Measurements from ENCODE around the gene ARL15. TPM values are rescaled to one million over a fixed set of nuclear protein-coding genes. Genes with fewer than 3 reads are reported as not detected.
"Not testable (repeated sequence)": the region's sequence is repeated elsewhere in the genome, so short reads cannot be mapped to it uniquely, and the experiment has no call there.

The ARL15 gene
- total RNA-seq, 1 experiment from 2014 or later: 7.9 TPM

DNA sequence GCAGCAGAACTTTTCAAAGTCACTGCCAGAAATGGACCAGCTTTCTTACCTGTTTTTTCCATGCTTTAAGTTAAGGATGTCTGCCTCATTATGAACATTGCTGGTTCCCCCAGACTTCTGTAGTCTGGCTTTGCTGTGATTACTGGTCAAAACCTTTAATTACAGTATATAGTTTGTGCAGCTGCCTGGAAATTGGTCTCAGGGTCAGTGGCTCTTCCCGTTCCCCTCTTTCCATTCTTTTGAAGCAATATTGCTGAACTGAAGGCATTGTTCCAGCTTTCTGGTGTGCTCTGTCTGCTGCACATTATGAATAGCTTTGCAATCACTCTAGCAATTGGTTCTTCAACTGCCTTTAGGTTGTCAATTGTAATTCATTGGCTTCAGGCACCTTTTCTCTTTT lies 206.5 kb downstream of the ARL15 start:
- no peak for DNase-seq (ENCODE audit: low read depth)

DNA sequence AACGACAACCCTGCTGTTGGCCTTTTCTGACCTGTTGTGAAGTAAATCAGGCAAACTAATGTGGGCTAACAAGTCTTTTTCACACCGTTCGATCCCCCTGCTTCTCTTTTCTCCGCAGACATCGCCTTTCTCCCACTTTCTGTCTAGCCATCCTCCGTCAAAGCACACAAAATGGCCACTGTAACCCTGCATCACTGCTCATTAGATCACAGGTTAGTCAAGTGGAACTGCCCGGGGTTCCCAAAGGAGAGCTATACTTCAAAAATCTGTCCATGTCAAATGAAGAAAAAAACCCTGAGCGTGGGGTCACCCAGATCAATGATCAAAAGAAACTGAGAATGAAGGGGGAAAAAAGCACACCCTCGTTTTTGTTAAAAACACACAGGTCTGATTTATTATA lies 212.1 kb downstream of the ARL15 start:
- no peak for DNase-seq (ENCODE audit: low read depth)

DNA sequence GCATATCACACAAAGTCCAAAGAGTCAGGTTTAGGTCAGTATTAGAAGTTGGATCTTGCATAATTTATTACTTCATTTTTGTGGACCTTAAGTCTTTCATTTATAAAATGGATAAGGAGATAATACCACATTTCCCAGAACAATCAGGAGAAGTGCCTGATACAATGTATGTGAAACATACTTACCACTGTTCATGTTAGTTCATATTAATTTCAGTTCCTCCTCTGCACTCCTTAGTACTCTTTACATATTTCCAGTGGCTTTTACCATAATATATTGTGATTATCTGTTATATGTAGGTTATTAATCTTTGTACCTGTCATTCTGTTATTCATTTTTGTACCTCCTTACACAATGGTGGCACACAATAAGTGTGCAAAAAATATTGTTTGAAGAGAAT lies 214.4 kb downstream of the ARL15 start:
- DNase-seq (ENCODE audit: low read depth): no peak

DNA sequence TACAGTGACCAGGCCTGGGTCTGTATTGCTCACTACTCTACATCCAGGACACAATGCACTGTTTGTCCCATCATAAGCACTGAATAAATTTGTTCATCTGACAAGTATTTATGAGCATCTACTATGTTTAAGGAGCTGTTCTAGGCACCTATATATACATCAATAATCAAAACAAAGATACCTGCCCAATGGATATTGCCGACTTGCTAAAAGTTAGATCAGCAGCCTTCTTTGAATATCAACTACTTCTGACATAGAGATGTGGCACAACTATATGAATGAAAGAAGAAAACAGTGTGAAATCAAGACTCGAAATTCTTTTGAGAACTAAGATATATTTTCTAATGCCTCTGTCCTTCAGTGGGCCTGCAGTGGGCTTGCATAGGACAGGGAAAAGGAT lies 215.7 kb downstream of the ARL15 start:
- DNase-seq (ENCODE audit: low read depth): no peak

DNA sequence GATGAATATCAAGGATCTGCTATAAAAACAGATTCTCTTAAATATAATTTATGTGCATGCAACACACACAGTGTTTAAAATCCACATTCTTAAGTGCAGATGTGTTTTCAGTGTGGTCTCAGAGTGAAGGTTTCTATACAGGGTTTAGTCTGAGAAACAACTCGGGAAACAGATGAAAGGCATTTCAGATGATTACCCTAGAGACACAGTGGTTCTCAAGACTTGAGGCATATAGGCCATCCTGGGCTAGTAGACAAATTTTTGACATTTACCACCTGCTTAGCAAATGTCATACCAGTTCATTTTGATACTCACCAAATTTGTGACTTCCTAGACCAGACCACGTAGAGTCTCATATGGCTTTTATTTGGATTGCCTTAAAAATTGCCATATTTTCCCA lies 216.5 kb downstream of the ARL15 start:
- no peak for DNase-seq (ENCODE audit: low read depth)

DNA sequence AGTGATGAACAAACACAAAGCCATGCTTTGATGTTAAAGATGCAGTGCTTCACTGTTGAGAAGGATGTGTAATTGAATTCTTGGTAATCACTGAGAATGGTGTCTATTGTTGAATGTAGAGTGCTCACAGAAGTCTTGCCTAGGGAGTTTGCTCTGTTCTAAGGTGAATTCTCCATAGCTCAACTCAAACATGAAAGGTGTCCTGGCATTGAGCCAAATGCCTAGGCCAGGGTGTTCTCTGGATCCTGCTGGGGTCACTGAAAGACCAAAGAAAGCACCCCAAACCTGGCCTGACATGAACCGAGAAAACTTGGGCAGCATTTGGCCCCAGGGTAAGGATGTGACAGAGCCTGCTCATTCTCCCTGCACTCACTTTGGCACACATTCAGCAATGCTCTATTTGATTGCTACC lies 217.3 kb downstream of the ARL15 start:
- no peak for DNase-seq (ENCODE audit: low read depth)

DNA sequence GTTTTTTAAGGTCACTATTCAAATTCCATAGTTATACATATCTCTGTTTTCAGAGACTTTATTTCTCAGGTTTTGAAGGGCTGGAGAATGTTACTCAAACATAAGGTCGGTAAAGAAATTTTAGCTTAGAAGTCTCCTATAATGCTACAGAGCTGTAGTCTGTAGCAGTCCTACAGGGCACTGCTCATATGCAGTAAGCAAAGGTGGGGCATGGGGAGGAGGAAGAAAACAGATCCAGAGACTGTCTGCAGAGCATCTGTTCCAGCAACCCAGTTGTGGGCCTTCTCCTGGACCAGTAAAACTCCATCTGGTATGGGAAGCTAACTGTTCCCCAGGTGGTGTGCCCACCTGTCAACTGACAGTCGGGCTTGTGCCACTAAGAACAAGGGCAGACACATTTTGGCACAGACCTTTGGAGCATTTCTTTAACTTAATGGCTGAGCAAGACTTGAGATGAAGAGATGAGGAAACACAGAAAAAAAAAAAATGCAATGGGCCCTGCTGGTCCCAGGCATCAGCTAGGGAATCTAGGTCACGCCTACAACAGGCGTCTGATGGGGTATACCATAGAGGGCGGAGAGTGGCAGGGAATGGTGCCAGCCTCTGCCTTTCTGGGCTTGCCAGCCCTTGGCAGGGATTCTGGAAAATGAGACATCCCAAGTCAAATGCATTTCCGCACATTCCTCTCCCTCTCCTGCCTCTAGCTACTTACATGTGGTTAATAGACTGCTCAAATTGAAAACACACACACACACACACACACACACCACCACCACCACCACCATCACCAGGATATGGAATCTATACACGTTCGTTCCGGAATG lies 218.9 kb downstream of the ARL15 start:
- no peak for DNase-seq (ENCODE audit: low read depth)

DNA sequence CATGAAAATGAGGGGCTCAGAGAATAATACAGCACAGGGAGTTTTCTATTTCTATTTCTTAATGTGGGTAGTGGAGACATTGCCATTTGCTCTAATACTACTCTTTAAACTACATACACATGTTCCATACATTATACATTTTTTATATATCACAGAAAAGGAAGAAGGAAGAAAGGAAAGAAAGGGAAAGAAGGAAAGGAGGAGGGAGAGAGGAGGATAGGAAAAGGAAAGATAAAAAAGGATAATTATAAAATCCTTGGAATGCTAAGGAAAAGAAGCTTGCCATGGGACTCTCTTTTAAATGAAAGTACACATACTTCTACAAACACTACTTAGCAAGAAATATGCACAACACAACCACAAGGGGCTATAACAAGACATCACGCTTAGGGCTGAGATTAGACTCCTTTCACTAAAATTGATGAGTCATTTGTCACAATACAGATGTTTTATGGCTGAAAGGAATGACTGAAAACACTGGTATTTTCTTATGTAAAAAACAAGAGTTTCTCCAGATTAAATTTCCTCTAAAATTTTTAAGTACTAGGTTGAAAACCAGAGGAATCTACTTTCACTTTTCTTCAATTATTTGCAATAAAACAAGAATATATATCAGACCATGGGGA lies 219.8 kb downstream of the ARL15 start:
- peak; percentile 49 for DNase-seq (ENCODE audit: low read depth)

DNA sequence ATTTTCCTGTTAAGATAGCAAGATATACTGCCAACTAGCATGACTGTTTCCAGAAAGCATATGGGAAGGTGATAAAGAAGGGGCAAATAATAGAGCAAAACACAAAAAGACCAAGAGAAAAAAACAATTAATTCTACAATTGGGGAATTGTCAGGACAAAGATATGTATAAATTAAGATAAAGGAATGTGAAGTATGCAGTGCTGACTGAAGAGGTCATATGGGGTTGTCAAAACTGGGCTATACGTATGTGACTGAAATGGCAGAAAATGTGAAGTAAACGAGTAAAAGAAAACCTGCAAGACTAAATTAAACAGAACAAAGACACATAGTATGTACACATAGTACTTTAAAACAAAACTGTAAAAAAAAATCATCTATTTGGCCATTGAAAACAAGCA lies 222.3 kb downstream of the ARL15 start:
- no peak for DNase-seq (ENCODE audit: low read depth)

DNA sequence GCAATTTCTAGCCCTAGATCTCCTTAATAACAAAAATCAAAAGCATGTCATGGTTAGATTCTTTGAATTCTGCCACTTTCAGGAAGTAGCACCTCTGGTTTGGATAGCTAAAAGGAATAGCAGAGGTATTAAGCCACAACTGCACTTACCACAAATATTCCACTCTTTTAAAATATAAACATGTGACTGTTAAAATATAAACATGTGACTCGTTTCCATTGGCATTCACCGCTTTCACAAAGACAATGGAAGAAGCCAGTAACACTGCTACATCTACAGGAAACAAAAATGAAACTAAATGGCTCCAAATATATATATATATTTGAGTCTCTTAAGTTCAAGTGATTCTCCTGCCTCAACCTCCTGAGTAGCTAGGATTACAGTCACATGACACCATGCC lies 222.9 kb downstream of the ARL15 start:
- peak; percentile 37 for DNase-seq (ENCODE audit: low read depth)

DNA sequence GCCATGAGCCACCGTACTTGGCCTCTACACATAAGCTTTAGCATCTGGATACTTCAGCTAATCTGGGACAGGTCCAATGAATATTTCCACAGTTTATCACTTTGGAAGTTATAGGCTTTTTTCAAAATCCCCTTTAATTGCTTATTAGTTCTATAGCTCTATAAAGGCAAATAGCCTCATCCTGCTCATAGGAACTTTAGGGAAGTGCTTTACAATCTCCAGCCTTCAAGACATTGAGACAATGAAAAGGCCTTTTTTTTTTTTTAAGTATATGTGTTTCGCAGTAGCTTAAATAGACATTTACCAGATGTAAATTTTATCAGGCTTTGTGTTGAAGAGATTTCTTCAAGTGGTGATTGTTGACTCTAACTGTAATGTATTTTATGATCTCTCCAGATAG lies 224.2 kb downstream of the ARL15 start:
- no peak for DNase-seq (ENCODE audit: low read depth)

DNA sequence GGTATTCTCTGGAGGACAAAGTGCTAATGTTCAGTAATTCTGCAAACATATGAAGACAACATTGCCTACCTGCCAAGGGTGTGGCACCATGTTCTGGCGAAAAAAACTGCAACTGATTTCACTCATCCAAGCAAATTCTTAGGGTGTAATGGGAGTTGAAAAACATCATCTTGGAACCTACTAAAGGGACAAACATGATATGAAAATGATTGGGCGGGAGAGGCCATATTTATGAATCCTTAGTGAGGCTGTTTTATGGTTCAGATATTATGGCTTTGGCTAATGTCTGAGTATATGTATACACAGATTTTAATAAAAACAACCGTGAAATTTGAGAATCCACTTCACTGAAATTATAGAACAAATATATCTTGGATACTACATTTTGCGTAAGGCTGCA lies 225.7 kb downstream of the ARL15 start:
- no peak for DNase-seq (ENCODE audit: low read depth)

DNA sequence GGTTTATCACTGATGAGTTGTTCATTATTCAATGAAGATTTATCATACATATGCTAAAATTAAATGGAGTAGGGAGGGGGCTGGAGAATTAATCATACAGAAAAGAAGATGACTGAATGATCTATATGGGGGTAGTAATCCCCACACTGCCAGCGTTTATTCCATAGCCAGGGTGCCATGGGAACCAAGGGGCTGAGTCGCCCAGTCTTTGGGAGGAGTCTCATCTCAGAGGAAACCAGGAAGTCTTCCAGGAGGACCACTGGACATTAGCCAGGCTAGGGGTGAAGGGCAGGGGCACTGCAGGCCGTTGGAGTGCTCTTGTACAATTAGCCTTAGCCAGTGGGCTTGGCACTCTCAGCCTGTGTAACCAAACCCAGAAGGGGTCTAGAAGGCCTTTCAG lies 226.5 kb downstream of the ARL15 start:
- DNase-seq (ENCODE audit: low read depth): peak; percentile 66

DNA sequence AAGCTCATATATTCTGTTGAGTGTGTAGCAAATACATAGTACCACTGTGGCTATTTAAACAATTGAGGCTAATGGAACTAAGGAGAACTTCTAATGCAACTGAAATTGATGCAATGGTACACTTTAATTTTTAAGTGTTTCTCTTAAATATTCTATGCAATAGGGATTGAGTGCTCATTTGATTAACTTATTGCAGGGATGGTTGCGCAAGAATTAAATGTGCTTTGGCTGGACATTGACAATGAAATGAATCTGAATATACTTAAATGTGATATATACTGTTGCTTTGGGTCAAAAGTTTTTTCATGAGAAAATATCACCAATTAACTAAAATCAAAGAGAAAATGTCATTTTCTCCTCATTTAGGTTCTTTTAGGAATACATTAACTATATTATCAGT lies 227.1 kb downstream of the ARL15 start:
- no peak for DNase-seq (ENCODE audit: low read depth)

DNA sequence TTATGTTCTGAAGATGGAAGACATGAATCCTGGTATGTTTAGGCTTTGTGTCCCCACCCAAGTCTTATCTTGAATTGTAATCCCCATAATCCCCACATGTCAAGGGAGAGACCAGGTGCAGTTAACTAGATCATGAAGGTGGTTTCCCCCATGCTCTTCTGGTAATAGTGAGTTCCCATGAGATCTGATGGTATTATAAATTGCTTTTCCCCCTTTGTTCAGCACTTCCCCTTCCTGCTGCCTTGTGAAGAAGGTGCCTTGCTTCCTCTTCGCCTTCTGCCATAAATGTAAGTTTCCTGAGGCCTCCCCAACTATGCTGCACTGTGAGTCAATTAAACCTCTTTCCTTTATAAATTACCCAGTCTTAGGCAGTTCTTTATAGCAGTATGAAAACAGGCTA lies 229.0 kb downstream of the ARL15 start:
- DNase-seq (ENCODE audit: low read depth): no peak

DNA sequence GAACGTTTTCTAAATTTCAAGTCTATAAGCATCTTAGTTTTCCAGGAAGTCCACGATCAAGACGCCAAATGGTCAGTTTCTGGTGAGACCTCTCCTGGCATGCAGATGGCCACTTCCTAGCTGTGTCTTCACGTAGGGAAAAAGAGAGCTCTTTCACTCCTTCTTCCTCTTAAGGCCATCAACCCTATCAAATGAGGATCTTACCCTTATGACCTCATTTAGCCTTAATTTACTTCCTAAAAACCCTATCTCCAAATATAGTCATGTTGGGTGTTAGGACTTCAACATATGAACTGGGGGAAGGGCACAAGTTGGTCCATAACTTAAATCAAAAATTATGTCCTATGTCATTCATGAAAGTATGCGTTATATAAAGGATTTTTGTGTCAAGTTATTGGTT lies 229.5 kb downstream of the ARL15 start:
- DNase-seq (ENCODE audit: low read depth): no peak

DNA sequence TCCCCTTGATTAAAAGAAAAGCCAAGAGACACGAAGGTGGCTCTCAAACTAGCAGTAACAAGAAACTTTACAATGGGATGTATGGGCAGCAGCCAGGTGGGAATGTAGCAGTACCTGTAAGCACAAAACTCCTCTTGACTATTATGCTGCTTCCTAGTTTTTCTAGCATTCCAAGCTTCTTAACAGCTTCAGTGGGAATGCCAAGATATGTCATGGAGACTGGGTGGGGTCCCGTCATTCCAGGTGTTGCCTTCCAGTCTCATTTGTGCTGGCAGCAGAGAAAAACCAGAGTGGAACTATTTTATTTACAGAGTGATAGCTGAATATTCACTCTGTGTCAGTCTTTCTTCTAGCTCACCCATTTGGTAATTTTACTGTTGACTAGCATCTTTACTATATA lies 236.6 kb downstream of the ARL15 start:
- DNase-seq (ENCODE audit: low read depth): no peak

DNA sequence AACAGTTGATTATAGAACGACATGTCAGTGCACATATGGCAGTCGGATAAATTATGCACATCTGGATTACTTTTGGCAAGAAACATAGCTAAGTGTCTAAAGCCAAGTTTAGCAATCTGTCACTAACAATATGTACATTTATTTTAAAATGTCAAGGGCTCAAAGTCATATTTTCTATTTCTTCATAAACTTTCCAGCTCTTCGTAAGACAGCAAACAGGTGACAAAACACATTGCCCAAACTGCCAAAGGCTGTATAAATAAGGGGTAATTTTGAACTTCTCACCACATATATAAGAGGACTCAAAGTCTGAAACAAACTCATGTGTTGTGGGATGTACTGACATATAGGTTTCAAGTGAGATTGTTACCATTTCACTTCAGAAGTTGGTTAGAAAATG lies 237.2 kb downstream of the ARL15 start:
- no peak for DNase-seq (ENCODE audit: low read depth)

DNA sequence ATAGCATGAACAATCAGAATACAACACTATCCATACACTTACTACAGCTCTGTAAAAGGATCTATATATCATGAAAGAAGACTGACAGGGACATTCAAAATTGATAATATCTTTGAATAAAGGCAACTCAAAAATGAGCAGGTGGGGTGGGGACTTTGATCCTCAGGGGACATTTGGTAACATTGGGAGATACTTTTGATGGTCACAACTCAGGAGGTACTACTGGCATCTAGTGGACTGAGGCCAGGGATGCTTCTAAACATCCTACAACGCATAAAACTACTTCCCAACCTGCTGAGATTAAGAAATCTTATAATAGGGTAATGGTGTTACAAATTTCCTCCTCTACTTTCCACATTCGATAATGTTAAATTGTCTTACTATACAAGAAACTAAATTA lies 243.9 kb downstream of the ARL15 start:
- no peak for DNase-seq (ENCODE audit: low read depth)

DNA sequence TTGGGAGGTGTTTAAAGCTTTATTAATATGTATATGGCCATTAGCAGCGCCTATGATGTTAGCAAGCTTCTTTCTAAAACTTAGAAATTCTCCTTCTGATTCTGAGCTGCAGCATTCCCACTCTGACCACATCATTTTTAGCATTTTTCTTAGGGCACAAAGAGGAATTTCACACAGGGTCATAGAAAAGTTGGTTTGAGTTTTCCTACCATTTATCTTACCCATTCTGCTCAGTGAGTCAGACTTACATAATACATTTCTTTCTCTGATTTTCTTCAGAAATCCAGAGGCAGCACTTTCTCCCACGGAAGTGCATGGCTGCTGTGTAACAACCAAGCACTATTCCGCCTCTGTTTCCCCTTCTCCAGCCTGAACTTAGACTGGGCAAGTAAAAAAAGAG lies 246.6 kb downstream of the ARL15 start:
- peak; percentile 66 for DNase-seq (ENCODE audit: low read depth)

DNA sequence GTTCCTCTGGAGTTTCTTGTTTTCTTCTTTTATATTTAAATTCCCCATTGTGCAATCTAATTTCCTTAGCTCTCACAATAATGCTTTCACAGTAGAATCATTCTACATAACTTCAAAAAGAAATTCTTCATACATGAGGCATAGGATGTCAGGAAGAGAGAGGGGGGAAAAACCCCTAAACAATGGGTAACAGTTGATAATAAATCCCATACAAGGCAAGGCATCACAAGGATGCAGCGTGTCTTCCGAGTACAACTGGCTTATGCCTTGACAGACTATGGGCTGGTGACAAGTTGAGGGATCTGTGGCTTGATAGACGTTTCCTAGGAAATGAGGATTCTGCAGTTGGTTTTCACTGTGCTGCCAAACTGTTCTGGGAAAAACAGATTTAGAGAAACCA lies 247.4 kb downstream of the ARL15 start:
- DNase-seq (ENCODE audit: low read depth): peak; percentile 63

DNA sequence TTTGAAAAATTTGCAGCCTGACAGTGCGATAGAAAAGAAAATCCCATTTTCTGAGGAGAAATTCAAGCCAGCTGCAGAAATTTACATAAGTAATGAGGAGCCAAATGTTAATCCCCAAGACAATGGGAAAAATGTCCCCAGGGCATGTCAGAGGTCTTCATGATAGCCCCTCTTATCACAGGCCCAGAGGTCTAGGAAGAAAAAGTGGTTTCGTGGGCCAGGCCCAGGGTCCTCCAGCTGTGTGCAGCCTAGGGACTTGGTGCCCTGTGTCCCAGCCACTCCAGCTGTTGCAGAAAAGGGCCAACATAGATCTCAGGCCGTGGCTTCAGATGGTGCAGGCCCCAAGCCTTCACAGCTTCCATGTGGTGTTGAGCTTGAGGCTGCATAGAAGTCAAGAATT lies 249.5 kb downstream of the ARL15 start:
- not testable (repeated sequence) for DNase-seq (ENCODE audit: low read depth)

DNA sequence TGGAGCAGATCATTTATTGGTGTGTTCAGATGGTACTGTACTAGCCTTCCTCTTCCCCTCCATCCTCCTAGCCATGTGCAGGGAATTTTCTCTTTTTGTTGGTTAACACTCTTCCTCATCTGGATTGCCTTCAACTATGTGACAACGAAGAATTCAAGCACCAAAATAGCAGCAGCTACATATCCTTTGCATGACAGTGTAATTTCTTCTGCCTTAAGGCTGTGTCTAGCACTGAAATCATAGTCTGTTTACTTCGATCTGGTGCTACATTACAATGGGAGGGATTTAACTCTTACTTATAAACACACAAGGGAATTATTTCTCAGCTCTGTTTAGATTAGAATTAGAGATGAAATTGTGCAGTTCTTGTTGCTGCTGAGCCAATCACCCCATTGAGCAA lies 260.4 kb downstream of the ARL15 start:
- DNase-seq (ENCODE audit: low read depth): no peak

Measured in HT1080 (cell line).